ENCODE measurements around the gene LTB4R2. TPM values are rescaled to one million over a fixed set of nuclear protein-coding genes. Genes with fewer than 3 reads are reported as not detected.
A peak's percentile ranks its signal among the peaks of the same experiment; 100 is the strongest.

The LTB4R2 gene
- total RNA-seq, 2 donors from 2014 or later: 0.98 to 1.4 TPM

- no peak for DNase-seq (ENCODE audit: low spot score)
- H3K36me3 ChIP-seq: peaks cover 30% of the 10 kb centered on the region
- no peaks in the 10 kb centered on the region for H3K9me3 ChIP-seq
- no peaks in the 10 kb centered on the region for H3K27me3 ChIP-seq
- H3K4me1 ChIP-seq: peaks cover 0 to 20% of the 10 kb centered on the region in 2 donors
- no peak overlapping the region for H3K27ac ChIP-seq
- TF ChIP-seq, protein P1, sequence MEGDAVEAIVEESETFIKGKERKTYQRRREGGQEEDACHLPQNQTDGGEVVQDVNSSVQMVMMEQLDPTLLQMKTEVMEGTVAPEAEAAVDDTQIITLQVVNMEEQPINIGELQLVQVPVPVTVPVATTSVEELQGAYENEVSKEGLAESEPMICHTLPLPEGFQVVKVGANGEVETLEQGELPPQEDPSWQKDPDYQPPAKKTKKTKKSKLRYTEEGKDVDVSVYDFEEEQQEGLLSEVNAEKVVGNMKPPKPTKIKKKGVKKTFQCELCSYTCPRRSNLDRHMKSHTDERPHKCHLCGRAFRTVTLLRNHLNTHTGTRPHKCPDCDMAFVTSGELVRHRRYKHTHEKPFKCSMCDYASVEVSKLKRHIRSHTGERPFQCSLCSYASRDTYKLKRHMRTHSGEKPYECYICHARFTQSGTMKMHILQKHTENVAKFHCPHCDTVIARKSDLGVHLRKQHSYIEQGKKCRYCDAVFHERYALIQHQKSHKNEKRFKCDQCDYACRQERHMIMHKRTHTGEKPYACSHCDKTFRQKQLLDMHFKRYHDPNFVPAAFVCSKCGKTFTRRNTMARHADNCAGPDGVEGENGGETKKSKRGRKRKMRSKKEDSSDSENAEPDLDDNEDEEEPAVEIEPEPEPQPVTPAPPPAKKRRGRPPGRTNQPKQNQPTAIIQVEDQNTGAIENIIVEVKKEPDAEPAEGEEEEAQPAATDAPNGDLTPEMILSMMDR (IDR thresholded peaks at IDR 0.05): no peak
- H3K4me3 ChIP-seq: no peak overlapping the region
Observed at GRCh38 chr14:24297190-24297964, 12.6 kb upstream of the LTB4R2 start.

GRCh38 chr14:24298892-24299254 is 11.1 kb upstream of the LTB4R2 start:
- Histone ChIP-seq H3K27me3 (no peaks in the 10 kb centered on the region), H3K36me3 (peaks cover 45% of the 10 kb centered on the region), H3K4me3 (peak overlapping the region; percentile 80 to 87), H3K9me3 (no peaks in the 10 kb centered on the region), H3K27ac (peak overlapping the region; percentile 84 to 91), H3K4me1 (peaks cover 0 to 20% of the 10 kb centered on the region in 2 donors)
- TF ChIP-seq, protein P1 (IDR thresholded peaks at IDR 0.05): no peak
- no peak for DNase-seq (ENCODE audit: low spot score)

- Histone ChIP-seq H3K4me3 (peak within 1 kb of the TSS; percentile 80 to 87), H3K36me3 (peaks cover 52% of the 10 kb centered on the region), H3K4me1 (peaks cover 0 to 20% of the 10 kb centered on the region in 2 donors), H3K9me3 (no peaks in the 10 kb centered on the region), H3K27ac (peak within 1 kb of the TSS; percentile 84 to 91), H3K27me3 (no peaks in the 10 kb centered on the region)
- TF ChIP-seq, protein P1 (IDR thresholded peaks at IDR 0.05): no peak
- DNase-seq (ENCODE audit: low spot score): peak; percentile 93
Observed at GRCh38 chr14:24299255-24300191, 10.4 kb upstream of the LTB4R2 start, which contains the start of the genes DHRS1 and NOP9. Gene DHRS1 (minus strand): TSS chr14:24299780. CDS start chr14:24299106, 674 bp downstream. Gene NOP9 (plus strand): TSS chr14:24299850. CDS start chr14:24299955, 105 bp downstream.

DNA sequence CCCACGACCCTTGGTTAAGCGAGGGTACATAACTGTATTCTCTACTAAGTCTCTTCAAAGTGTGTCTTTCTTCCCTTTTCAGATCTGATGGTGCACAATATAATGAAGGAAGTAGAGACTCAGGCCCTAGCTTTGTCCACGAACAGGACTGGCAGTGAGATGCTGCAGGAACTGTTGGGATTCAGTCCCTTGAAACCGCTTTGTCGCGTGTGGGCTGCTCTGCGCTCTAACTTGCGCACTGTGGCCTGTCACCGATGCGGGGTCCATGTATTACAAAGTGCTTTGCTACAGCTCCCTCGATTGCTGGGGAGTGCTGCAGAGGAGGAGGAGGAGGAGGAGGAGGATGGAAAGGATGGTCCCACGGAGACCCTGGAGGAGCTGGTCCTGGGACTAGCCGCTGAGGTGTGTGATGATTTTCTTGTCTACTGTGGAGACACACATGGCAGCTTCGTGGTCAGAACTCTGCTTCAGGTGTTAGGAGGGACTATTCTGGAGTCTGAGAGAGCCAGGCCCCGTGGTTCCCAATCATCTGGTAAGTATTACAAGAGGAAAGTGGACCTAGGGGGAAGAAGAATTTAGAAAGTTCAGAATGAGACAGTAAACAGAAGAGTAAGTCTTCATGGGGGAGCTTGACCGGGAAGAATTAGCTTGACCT is 9.5 kb upstream of the LTB4R2 start:
- H3K36me3 ChIP-seq: peaks cover 55% of the 10 kb centered on the region
- no peaks in the 10 kb centered on the region for H3K9me3 ChIP-seq
- H3K4me1 ChIP-seq: peaks cover 0 to 20% of the 10 kb centered on the region in 2 donors
- TF ChIP-seq, protein P1 (IDR thresholded peaks at IDR 0.05): no peak
- H3K4me3 ChIP-seq: peak overlapping the region; percentile 80 to 87
- no peak for DNase-seq (ENCODE audit: low spot score)
- H3K27ac ChIP-seq: peak overlapping the region; percentile 84 to 91
- H3K27me3 ChIP-seq: no peaks in the 10 kb centered on the region

GRCh38 chr14:24304019-24304387 is 5.9 kb upstream of the LTB4R2 start:
- H3K4me3 ChIP-seq: no peak overlapping the region
- DNase-seq (ENCODE audit: low spot score): no peak
- H3K9me3 ChIP-seq: no peaks in the 10 kb centered on the region
- peaks cover 0 to 19% of the 10 kb centered on the region in 2 donors for H3K4me1 ChIP-seq
- TF ChIP-seq, protein P1 (IDR thresholded peaks at IDR 0.05): no peak
- H3K27ac ChIP-seq: no peak overlapping the region
- H3K36me3 ChIP-seq: peaks cover 63% of the 10 kb centered on the region
- no peaks in the 10 kb centered on the region for H3K27me3 ChIP-seq

Measured in right atrium auricular region (tissue), 2 donors.